ENCODE data around the gene CD74. TPM values are rescaled to one million over a fixed set of nuclear protein-coding genes. Genes with fewer than 3 reads are reported as not detected.

The CD74 gene
- total and polyA plus RNA-seq, 2 donors (not counting 1 experiment from before 2014, with no cell fraction given), result 1.3 to 5.9 TPM

DNA sequence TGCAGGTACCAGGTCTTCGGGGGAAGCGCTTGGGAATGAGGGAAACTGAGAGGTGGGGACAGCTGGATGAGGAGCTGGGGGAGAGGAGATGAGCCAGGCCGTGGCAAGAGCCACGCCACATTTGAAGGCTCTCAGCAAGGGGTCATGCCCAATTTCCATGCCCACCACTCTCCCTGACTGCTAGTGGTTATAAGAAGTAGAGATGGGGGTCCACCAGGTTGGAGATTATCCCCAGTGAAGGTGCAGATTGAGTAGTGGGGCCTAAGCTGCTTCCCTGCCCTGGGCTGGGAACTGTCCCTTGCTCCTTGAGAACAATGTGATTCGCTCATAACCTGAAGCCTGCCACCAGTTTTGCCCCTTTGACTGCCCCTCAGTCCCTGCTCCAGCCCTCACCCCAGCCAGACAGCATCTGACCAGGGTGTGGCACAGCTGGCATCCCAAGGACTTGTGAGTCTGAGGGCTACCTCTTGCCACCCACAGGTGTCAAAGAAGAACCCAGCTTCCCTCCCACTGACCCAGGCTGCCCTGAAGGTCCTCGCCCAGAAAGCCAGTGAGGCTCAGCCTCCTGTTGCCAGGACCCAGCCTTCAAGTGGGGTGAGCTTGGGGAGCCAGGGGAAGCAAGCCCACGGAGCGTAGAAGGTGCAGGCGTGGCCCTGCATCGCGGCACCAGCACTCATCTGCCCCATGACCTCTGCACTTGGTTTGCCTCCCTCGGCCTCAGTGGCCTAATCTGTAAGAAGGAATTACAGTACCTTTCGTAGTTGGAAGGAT is 21.5 kb downstream of the CD74 start:
- Histone ChIP-seq H3K9me3 (ENCODE audit: control insufficient read depth, insufficient read depth, low read depth, low read length) (no peaks in the 10 kb centered on the region), H3K4me2 (ENCODE audit: extremely low read depth, insufficient read depth, low read length) (no peak overlapping the region), H3K79me2 (ENCODE audit: control insufficient read depth, insufficient read depth, low read length) (no peaks in the 10 kb centered on the region), H3K9ac (ENCODE audit: insufficient read depth, low read length) (no peak overlapping the region), H3K27ac (ENCODE audit: insufficient read depth, low read length) (no peak overlapping the region), H3K4me3 (replicated peaks in 1 of 4; ENCODE audit: control extremely low read depth in 1 of 4, insufficient read depth in 1 of 4, low read depth in 3 of 4, low read length in 4 of 4) (no peak overlapping the region), H3K27me3 (ENCODE audit: control insufficient read depth, insufficient read depth, low read length) (no peaks in the 10 kb centered on the region), H2AFZ (ENCODE audit: low read length) (no peak overlapping the region), H4K20me1 (ENCODE audit: control insufficient read depth, extremely low read depth, insufficient read depth, low read length) (no peaks in the 10 kb centered on the region), H3K36me3 (ENCODE audit: control insufficient read depth, insufficient read depth, low read length) (peaks cover 32% of the 10 kb centered on the region), H3K4me1 (ENCODE audit: control insufficient read depth, extremely low read depth, insufficient read depth, low read length) (no peaks in the 10 kb centered on the region)
- no peak for DNase-seq (ENCODE audit: low read depth in 2 of 2)
- TF ChIP-seq, protein P1, sequence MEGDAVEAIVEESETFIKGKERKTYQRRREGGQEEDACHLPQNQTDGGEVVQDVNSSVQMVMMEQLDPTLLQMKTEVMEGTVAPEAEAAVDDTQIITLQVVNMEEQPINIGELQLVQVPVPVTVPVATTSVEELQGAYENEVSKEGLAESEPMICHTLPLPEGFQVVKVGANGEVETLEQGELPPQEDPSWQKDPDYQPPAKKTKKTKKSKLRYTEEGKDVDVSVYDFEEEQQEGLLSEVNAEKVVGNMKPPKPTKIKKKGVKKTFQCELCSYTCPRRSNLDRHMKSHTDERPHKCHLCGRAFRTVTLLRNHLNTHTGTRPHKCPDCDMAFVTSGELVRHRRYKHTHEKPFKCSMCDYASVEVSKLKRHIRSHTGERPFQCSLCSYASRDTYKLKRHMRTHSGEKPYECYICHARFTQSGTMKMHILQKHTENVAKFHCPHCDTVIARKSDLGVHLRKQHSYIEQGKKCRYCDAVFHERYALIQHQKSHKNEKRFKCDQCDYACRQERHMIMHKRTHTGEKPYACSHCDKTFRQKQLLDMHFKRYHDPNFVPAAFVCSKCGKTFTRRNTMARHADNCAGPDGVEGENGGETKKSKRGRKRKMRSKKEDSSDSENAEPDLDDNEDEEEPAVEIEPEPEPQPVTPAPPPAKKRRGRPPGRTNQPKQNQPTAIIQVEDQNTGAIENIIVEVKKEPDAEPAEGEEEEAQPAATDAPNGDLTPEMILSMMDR (conservative IDR thresholded peaks at IDR 0.05 in 1 of 2, IDR thresholded peaks at IDR 0.05 in 1 of 2; ENCODE audit: low read depth in 1 of 2, low read length in 2 of 2), result no peak
- TF ChIP-seq EZH2 (IDR thresholded peaks at IDR 0.05; ENCODE audit: low read length, missing control alignments), result no peak

- Histone ChIP-seq H3K36me3 (ENCODE audit: control insufficient read depth, insufficient read depth, low read length) (peaks cover 29% of the 10 kb centered on the region), H3K4me2 (ENCODE audit: extremely low read depth, insufficient read depth, low read length) (no peak overlapping the region), H3K9me3 (ENCODE audit: control insufficient read depth, insufficient read depth, low read depth, low read length) (no peaks in the 10 kb centered on the region), H4K20me1 (ENCODE audit: control insufficient read depth, extremely low read depth, insufficient read depth, low read length) (no peaks in the 10 kb centered on the region), H3K9ac (ENCODE audit: insufficient read depth, low read length) (no peak overlapping the region), H3K4me3 (replicated peaks in 1 of 4; ENCODE audit: control extremely low read depth in 1 of 4, insufficient read depth in 1 of 4, low read depth in 3 of 4, low read length in 4 of 4) (no peak overlapping the region), H3K27ac (ENCODE audit: insufficient read depth, low read length) (no peak overlapping the region), H2AFZ (ENCODE audit: low read length) (no peak overlapping the region), H3K27me3 (ENCODE audit: control insufficient read depth, insufficient read depth, low read length) (no peaks in the 10 kb centered on the region), H3K4me1 (ENCODE audit: control insufficient read depth, extremely low read depth, insufficient read depth, low read length) (no peaks in the 10 kb centered on the region), H3K79me2 (ENCODE audit: control insufficient read depth, insufficient read depth, low read length) (no peaks in the 10 kb centered on the region)
- TF ChIP-seq, protein P1 (conservative IDR thresholded peaks at IDR 0.05 in 1 of 2, IDR thresholded peaks at IDR 0.05 in 1 of 2; ENCODE audit: low read depth in 1 of 2, low read length in 2 of 2), result no peak
- no peak for TF ChIP-seq EZH2 (IDR thresholded peaks at IDR 0.05; ENCODE audit: low read length, missing control alignments)
- DNase-seq (ENCODE audit: low read depth in 2 of 2), result no peak
These were observed 23.0 kb downstream of the CD74 start for GRCh38 chr5:150389531-150390266.

GRCh38 chr5:150386024-150386855 is 26.5 kb downstream of the CD74 start:
- Histone ChIP-seq H3K4me1 (ENCODE audit: control insufficient read depth, extremely low read depth, insufficient read depth, low read length) (no peaks in the 10 kb centered on the region), H3K79me2 (ENCODE audit: control insufficient read depth, insufficient read depth, low read length) (no peaks in the 10 kb centered on the region), H3K27me3 (ENCODE audit: control insufficient read depth, insufficient read depth, low read length) (no peaks in the 10 kb centered on the region), H3K9me3 (ENCODE audit: control insufficient read depth, insufficient read depth, low read depth, low read length) (no peaks in the 10 kb centered on the region), H4K20me1 (ENCODE audit: control insufficient read depth, extremely low read depth, insufficient read depth, low read length) (no peaks in the 10 kb centered on the region), H3K36me3 (ENCODE audit: control insufficient read depth, insufficient read depth, low read length) (peaks cover 29% of the 10 kb centered on the region), H3K9ac (ENCODE audit: insufficient read depth, low read length) (no peak overlapping the region), H3K4me3 (replicated peaks in 1 of 4; ENCODE audit: control extremely low read depth in 1 of 4, insufficient read depth in 1 of 4, low read depth in 3 of 4, low read length in 4 of 4) (no peak overlapping the region), H3K4me2 (ENCODE audit: extremely low read depth, insufficient read depth, low read length) (no peak overlapping the region), H2AFZ (ENCODE audit: low read length) (no peak overlapping the region), H3K27ac (ENCODE audit: insufficient read depth, low read length) (no peak overlapping the region)
- no peak for DNase-seq (ENCODE audit: low read depth in 2 of 2)
- no peak for TF ChIP-seq EZH2 (IDR thresholded peaks at IDR 0.05; ENCODE audit: low read length, missing control alignments)
- TF ChIP-seq, protein P1 (conservative IDR thresholded peaks at IDR 0.05 in 1 of 2, IDR thresholded peaks at IDR 0.05 in 1 of 2; ENCODE audit: low read depth in 1 of 2, low read length in 2 of 2), result no peak

Measured in fibroblast of lung (primary cell).